Pancreas (tissue), 10 donors: Measurements from ENCODE around the gene F2. TPM values are rescaled to one million over a fixed set of nuclear protein-coding genes. Genes with fewer than 3 reads are reported as not detected.

Source experiments
- ATAC-seq, 4 donors: fragments of 200-7000 bp; cut with Tn5 transposase; one replicate each; pipeline versions ENCODE4 v1.8.0 to v1.9.1; 2020; ENCODE audit warnings: mild to moderate bottlenecking in 4 of 4, moderate library complexity in 4 of 4
- DNase-seq, 6 donors: peaks; one replicate each; pipeline ENCODE4 v3.0.0-alpha.2; 2020
- FAIRE-seq: peaks from 2 replicates; lab custom pipeline; 2012; peaks lifted over from hg19 to GRCh38; lab: Jason Lieb, UNC
- H3K27ac ChIP-seq, 4 donors: fragments of 200-600 bp; sonication (generic); 1 replicate in 3 of 4; 2 replicates in 1 of 4; pipeline versions ENCODE4 v1.5.0 to v1.8.0; 2020
- H3K27me3 ChIP-seq, 4 donors: fragments of 200-600 bp; one replicate each; pipeline ENCODE4 v1.8.0; 2021
- H3K36me3 ChIP-seq, 3 donors: fragments of 200-600 bp; sonication (generic) in 1 of 3; one replicate each; pipeline versions ENCODE4 v1.5.0 to v1.8.0; 2020 to 2021
- H3K4me1 ChIP-seq, 3 donors: fragments of 200-600 bp; one replicate each; pipeline ENCODE4 v1.8.0; 2021
- H3K4me3 ChIP-seq, 4 donors: fragments of 200-600 bp; sonication (generic) in 2 of 4; one replicate each; pipeline versions ENCODE4 v1.5.0 to v1.8.0; 2020 to 2021
- H3K9me3 ChIP-seq, 4 donors: fragments of 200-600 bp; one replicate each; pipeline ENCODE4 v1.8.0; 2021
- WGBS, 2 donors: extraction: QIAGEN DNeasy Blood & Tissue Kit; methylation state at CpG; one replicate each; pipeline ENCODE4 v1.1.7; 2013; 5-methylcytosine and 5-hydroxymethylcytosine counted together
- intact Hi-C, 3 donors: fragments of 100-400 bp; cut with DNase I; formaldehyde crosslinking; loops; one replicate each; pipeline versions ENCODE4 v1.11.1 to v1.14.2; 2022
- microRNA-seq, 2 donors: library from miRNA; unstranded; fragments of <30 nt; microRNA quantifications; one replicate each; pipeline versions ENCODE4 to v1.1.0, GENCODE V29; 2019 to 2020
- polyA plus RNA-seq, 2 donors: library from polyadenylated mRNA; stranded (reverse); fragments of 200-250 nt; gene quantifications; one replicate each; pipeline ENCODE4 v1.2.3, GENCODE V29; 2013
- total RNA-seq, 6 donors: library from RNA; stranded (reverse); fragmentation: NEBNext Ultra II Directional in 4 of 6; extraction: Animal tissue kit (Norgen Biotek cat#: 25700) in 4 of 6; gene quantifications; one replicate each; pipeline versions ENCODE4 v1.2.1 to v1.2.4, GENCODE V29; 2021 to 2023
- TF ChIP-seq, protein P1 (sequence below), 4 donors: fragments of 200-600 bp; sonication (generic) in 3 of 4; IDR thresholded peaks; one replicate each; pipeline versions ENCODE4 v1.5.0 to v1.8.0; 2021; ENCODE audit warnings: antibody characterized with exemption in 4 of 4
- donor health status: healthy with polysubstance abuse.
- donor health status: DM: no; HTN: no; CAD: no; lungs with moderate emphysema.
- donor health status: DM: no; HTN: no; CAD: no.
- donor health status: control.
- donor health status: control.
- donor health status: Bipolar disorder and iron deficiency.
- donor health status: DM: yes; HTN: yes; CAD: no.
- donor health status: DM: no; HTN: no; CAD: no.
- donor health status: DM: no; HTN: no; CAD: no.
- donor health status: DM: yes; HTN: yes; CAD: no.

F2 gene
- total and polyA plus RNA-seq, 8 donors: 0.08 to 0.76 (median 0.17) TPM; not detected in 4

DNA sequence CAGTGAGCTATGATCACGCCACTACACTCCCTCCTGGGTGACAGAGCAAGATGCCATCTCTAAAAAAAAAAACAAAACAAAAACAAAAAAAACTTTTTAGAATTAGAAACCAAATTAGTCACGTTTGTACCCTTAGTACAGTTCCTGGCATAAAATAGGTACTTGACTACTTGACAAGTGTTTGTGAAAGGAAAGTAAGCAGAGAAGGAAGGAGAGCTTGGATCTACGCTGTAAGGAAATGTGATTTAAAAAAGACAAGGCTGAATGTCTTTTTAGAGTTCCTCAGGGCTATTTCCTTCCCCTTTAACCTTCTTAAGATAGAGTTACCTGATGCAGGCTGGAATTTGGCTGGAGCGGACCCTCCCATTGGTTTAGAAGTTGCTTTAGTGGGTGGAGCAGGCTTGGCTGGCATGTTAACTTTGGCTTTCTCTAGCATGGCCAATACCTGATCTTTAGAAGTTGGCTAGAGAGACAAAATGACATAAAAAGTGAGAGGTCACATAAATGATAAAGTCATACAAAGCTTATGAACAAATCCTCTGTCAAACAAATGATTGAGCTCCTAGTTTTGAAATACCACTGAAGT, 50.7 kb downstream of the F2 start:
- H3K36me3 ChIP-seq: peaks cover 0 to 37% (median 15%) of the 10 kb centered on the region in 3 donors

DNA sequence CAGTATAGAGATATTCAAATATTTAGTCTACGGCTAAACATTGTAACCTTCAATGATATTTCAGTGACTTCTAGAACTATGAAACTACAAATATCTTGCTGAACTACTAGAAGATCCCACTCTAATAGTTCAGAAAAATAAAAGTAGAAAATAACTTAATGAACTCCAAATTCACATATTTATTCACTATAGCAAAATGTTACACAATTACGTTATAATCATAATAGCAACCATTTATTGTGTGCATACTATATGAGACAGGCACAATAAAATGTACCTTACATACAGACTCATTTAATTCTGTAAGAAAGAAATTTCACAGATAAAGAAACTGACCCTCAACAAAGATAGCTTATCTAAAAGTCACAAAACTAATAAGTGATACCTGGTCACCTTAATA, 57.9 kb downstream of the F2 start:
- no peaks in the 10 kb centered on the region for H3K9me3 ChIP-seq
- TF ChIP-seq, protein P1, sequence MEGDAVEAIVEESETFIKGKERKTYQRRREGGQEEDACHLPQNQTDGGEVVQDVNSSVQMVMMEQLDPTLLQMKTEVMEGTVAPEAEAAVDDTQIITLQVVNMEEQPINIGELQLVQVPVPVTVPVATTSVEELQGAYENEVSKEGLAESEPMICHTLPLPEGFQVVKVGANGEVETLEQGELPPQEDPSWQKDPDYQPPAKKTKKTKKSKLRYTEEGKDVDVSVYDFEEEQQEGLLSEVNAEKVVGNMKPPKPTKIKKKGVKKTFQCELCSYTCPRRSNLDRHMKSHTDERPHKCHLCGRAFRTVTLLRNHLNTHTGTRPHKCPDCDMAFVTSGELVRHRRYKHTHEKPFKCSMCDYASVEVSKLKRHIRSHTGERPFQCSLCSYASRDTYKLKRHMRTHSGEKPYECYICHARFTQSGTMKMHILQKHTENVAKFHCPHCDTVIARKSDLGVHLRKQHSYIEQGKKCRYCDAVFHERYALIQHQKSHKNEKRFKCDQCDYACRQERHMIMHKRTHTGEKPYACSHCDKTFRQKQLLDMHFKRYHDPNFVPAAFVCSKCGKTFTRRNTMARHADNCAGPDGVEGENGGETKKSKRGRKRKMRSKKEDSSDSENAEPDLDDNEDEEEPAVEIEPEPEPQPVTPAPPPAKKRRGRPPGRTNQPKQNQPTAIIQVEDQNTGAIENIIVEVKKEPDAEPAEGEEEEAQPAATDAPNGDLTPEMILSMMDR (IDR thresholded peaks at IDR 0.05): no peak
- H3K4me1 ChIP-seq: no peaks in the 10 kb centered on the region
- H3K36me3 ChIP-seq: peaks cover 0 to 24% (median 14%) of the 10 kb centered on the region in 3 donors
- ATAC-seq (no peak), DNase-seq (no peak), FAIRE-seq (no peak)
- 95 to 99% methylated on average over 2 of the region's 2 CpGs for whole genome bisulfite sequencing, 2 donors
- no peaks in the 10 kb centered on the region for H3K27me3 ChIP-seq
- no peak overlapping the region for H3K27ac ChIP-seq
- intact Hi-C loops: no loop called here
- H3K4me3 ChIP-seq: no peak overlapping the region

More for the DNA sequence above, 50.7 kb downstream of the F2 start:
- TF ChIP-seq, protein P1 (IDR thresholded peaks at IDR 0.05): no peak
- 89 to 97% methylated on average over 4 of the region's 4 CpGs for WGBS, 2 donors
- Histone ChIP-seq H3K27ac (no peak overlapping the region), H3K27me3 (no peaks in the 10 kb centered on the region), H3K9me3 (no peaks in the 10 kb centered on the region), H3K4me1 (no peaks in the 10 kb centered on the region), H3K4me3 (no peak overlapping the region)
- ATAC-seq (no peak), FAIRE-seq (no peak), DNase-seq (no peak)
- intact Hi-C loops: no loop called here

DNA sequence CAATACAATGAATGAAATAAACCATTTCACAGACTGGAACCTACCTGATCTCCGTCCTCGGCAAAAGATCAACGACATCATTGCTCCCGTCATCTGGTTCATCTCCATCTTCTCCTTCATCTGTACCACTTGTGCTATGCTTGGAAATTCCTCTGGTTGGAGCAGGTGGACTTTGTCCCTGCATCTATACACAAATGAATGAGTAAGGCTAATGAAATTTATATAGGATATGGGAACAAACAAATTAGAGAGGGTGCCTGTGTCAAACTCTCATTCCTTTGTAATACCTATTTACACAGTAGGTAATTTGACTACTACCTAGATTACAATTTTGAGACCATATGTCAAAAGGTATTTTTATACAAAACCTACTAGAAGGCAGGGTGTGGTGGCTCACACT, 59.4 kb downstream of the F2 start:
- Histone ChIP-seq H3K4me3 (no peak overlapping the region), H3K27ac (no peak overlapping the region), H3K9me3 (no peaks in the 10 kb centered on the region), H3K4me1 (no peaks in the 10 kb centered on the region), H3K27me3 (no peaks in the 10 kb centered on the region), H3K36me3 (peaks cover 0 to 23% (median 14%) of the 10 kb centered on the region in 3 donors)
- TF ChIP-seq, protein P1 (IDR thresholded peaks at IDR 0.05): no peak
- FAIRE-seq (no peak), DNase-seq (no peak), ATAC-seq (no peak)
- intact Hi-C loops: no loop called here
- WGBS, 2 donors: 93 to 94% methylated on average over 4 of the region's 4 CpGs

Small RNA genes within 50 kb of the gene (microRNA-seq; reads per million reads assigned to microRNA genes)
- 0 reads per million in 2 donors for gene MIR5582

Other genes starting within 250 kb of the F2 start
- gene AMBRA1, start 125.2 kb upstream of the F2 start, total RNA-seq: 10 to 100 TPM; 10.2 to 18.7 (median 12.4) TPM
- gene AMBRA1, start 125.2 kb upstream of the F2 start, polyA plus RNA-seq: 1 to 10 TPM; 6.8 to 8.2 TPM
- gene HARBI1, start 102.0 kb upstream of the F2 start, total RNA-seq: 1 to 10 TPM; 1.7 to 2.6 (median 2.2) TPM
- gene HARBI1, start 102.0 kb upstream of the F2 start, polyA plus RNA-seq: 1 to 10 TPM; 2.0 TPM
- gene ATG13, start 101.7 kb upstream of the F2 start, total RNA-seq: 10 to 100 TPM; 34.0 to 59.6 (median 41.9) TPM
- 10 to 100 TPM; 27.5 to 28.5 TPM for gene ATG13, start 101.7 kb upstream of the F2 start, polyA plus RNA-seq
- 10 to 100 TPM; 22.2 to 51.1 (median 32.0) TPM for gene ARHGAP1, start 18.6 kb upstream of the F2 start, total RNA-seq
- gene ARHGAP1, start 18.6 kb upstream of the F2 start, polyA plus RNA-seq: 10 to 100 TPM; 18.7 to 30.2 TPM
- gene ZNF408, start 18.2 kb upstream of the F2 start, total RNA-seq: 1 to 10 TPM; 2.8 to 5.6 (median 4.1) TPM
- 1 to 10 TPM; 6.7 to 7.8 TPM for gene ZNF408, start 18.2 kb upstream of the F2 start, polyA plus RNA-seq
- gene CKAP5, start 127.1 kb downstream of the F2 start, total RNA-seq: 10 to 100 TPM; 12.5 to 36.3 (median 18.6) TPM
- gene CKAP5, start 127.1 kb downstream of the F2 start, polyA plus RNA-seq: 1 to 10 TPM; 4.0 to 9.4 TPM
- gene LRP4, start 199.3 kb downstream of the F2 start, total RNA-seq: 10 to 100 TPM in 3 of 6 donors, 1 to 10 TPM in 3; 1.3 to 27.0 (median 9.4) TPM
- 10 to 100 TPM in 1 of 2 donors, 1 to 10 TPM in 1; 3.1 to 19.1 TPM for gene LRP4, start 199.3 kb downstream of the F2 start, polyA plus RNA-seq
- gene CSTPP1, start 217.5 kb downstream of the F2 start, total RNA-seq: 10 to 100 TPM in 4 of 6 donors, 1 to 10 TPM in 2; 9.7 to 23.6 (median 12.2) TPM
- gene CSTPP1, start 217.5 kb downstream of the F2 start, polyA plus RNA-seq: 10 to 100 TPM; 14.9 to 21.3 TPM